GM19463 (cell line): ENCODE measurements around the gene CRYGN.

Experiments used
- ATAC-seq: cut with Tn5 transposase; IDR thresholded peaks from one replicate; pipeline ENCODE4 v1.9.1; 2021; ENCODE audit warnings: mild to moderate bottlenecking, moderate library complexity; ENCODE audit not compliant: unreplicated experiment

The CRYGN gene

GRCh38 chr7:151460474-151460855, 20.5 kb upstream of the CRYGN start:
- no peak for ATAC-seq

- no peak for ATAC-seq
Observed at GRCh38 chr7:151459726-151460473, 20.0 kb upstream of the CRYGN start.

GRCh38 chr7:151457534-151457933, 17.6 kb upstream of the CRYGN start:
- ATAC-seq = no peak

- no peak for ATAC-seq
Observed at GRCh38 chr7:151456782-151457181, 16.8 kb upstream of the CRYGN start.

DNA sequence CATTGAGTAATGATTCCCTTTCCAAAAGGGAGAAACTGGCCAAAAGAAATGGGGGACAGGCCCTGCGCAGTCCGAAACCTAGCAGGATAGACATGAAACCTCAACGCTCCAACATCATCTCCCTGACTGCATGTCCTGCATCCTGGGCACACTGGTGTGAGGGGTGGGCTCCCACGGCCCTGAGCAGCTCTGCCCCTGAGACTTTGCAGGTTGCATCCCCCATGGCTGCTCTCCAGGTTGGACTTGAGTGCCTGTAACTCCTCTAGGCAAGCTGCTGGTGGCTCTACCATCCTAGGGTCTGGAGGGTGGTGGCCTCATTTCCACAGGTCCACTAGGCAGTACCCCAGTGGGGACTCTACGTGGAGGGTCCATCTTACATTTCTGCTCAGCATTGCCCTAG, 16.3 kb upstream of the CRYGN start:
- no peak for ATAC-seq

- ATAC-seq = no peak
Observed at GRCh38 chr7:151455690-151456089, 15.7 kb upstream of the CRYGN start.

DNA sequence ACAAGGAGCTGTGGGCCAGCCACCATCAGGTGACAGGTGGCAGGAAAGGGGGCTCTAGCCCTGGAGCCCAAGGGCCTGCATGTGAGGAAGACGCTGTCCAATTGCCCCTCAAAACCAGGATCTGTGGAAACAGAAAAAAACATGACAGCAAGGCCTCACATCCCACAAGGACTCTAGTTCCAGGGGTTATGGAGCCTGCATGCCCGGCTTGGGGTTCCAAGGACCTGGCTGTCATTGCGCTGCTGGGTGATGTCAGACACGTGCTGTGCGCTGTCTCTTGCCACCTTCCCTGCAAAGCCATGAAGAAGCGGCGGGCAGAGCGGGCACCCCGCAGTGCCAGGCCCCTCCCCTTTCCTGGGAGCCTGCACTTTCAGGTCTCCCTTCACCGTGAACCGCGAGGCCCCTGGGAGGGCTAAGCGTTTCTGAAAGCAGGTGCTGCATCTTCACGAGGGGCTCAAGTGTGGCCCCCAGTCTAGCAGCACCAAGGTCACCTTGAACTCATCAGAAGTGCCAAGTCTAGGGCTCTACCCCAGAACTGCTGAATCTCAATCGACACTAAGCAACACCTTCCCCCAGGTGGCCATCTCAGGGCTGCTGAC, 15.1 kb upstream of the CRYGN start:
- ATAC-seq = no peak

GRCh38 chr7:151454305-151454704, 14.4 kb upstream of the CRYGN start:
- ATAC-seq = no peak

GRCh38 chr7:151453326-151453791, 13.4 kb upstream of the CRYGN start:
- no peak for ATAC-seq

GRCh38 chr7:151452680-151453325, 12.9 kb upstream of the CRYGN start:
- no peak for ATAC-seq

- ATAC-seq = no peak
Observed at GRCh38 chr7:151451626-151452571, 12.0 kb upstream of the CRYGN start.

DNA sequence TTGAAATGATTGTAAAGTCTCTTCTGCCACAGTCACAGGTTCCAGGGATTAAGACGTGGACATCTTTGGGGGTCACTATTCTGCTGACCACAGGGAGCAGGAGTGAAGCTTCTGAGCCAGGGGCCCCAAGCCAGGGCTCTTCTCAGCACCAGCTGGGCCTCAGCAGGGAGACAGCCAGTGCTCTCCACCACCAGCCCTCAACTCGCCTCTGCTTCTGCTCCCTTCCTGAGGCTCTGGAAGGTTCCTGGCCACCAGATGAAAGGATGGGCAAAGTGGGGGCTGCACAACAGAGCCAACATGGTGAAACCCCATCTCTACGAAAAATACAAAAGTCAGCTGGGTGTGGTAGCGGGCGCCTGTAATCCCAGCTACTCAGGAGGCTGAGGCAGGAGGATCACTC, 11.2 kb upstream of the CRYGN start:
- no peak for ATAC-seq

DNA sequence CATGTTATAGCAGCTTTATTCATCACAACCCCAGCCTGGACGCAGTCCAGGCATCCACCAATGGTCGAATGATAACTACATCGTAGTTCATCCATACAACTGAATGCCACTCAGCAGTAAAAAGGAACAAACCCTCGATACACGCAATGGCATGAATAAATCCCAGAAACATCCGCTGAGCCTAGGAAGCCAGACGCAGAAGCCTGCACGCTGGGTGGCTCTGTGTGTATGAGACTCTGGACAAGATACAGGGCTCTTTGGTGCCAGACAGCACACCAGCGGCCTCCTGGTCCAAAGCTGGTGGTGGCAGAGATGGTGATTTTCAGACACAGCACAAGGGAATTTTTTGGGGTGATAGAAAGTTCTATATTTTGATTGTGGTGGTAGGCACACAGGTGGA, 10.0 kb upstream of the CRYGN start:
- ATAC-seq = no peak

DNA sequence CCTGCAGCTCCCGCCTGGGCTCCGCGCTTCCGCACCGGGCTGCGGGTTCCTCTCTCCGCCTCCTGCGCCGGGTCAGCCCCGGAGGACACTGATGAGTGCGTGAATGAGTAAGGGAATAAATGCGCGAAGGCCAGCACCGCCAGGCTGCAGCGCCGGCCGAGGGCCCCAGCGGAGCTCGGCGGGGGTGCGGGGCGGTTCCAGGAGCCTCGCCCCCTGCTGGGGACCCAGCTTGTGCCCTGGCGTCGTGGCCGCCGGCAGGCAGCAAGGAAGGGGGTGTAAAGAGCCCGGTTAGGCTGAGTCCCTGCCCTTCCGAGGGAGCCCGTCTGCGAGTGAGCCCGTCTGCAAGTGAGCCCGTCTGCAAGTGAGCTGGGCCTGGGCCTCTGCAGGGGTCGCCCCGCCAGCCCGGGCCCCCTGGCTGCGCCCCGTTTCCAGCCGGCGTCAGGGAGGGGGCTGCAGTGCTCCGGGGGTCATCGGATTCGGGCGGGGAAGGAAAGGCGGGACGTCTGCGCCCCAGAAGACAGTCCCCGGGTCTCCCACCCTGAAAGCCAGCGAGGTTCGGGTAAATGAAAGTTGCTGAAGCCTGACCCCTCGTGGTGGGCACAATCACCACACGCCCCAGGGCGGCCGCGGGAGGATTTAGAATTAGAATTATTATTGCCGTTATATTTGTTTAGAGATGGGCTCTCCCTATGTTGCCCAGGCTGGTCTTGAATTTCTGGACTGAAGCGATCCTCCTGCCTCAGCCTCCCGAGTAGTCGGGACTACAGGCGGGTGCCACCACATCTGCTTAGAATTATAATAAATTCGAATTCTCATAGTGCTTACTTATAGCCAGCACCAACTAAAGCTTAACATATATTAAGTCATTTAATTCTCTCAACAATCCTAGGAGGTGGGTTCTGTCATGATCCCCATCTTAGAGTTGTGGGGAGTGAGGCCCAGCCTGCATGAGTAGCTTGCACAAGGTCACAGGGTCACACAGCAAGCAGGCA, 8.6 kb upstream of the CRYGN start:
- peak; percentile 77 for ATAC-seq

- no peak for ATAC-seq
Observed at GRCh38 chr7:151447901-151448260, 7.9 kb upstream of the CRYGN start.

- ATAC-seq = no peak
Observed at GRCh38 chr7:151447312-151447711, 7.4 kb upstream of the CRYGN start.

- no peak for ATAC-seq
Observed at GRCh38 chr7:151446412-151446811, 6.5 kb upstream of the CRYGN start.

- ATAC-seq = no peak
Observed at GRCh38 chr7:151444632-151445031, 4.7 kb upstream of the CRYGN start.

- ATAC-seq = no peak
Observed at GRCh38 chr7:151442776-151443496, 3.0 kb upstream of the CRYGN start.
